GM21515 (cell line): ENCODE measurements around the gene ETV6.
A peak's percentile ranks its signal among the peaks of the same experiment; 100 is the strongest.

ENCODE experiments used
- ATAC-seq: cut with Tn5 transposase; IDR thresholded peaks from one replicate; pipeline ENCODE4 v1.9.1; 2021; ENCODE audit not compliant: unreplicated experiment

The ETV6 gene

DNA sequence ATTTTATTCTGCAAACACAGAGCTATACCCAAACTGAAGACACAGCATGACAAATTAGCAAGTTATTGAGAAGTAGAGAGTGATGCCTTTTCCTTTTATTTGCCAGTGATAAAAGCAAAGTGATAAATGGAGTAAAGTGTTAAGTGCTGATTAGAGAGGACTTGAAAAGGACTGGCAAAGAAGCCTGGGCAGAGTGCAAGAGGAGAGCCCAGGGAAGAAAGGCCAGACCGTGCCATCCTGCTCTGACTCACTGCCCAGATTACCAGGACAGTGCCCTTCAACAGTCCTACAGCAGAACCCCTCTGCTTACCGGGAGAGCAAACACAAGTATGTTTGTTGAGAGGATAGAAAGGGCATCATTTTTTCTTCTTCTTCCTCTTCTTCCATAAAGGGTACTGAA, 106.5 kb downstream of the ETV6 start:
- no peak for ATAC-seq

GRCh38 chr12:11756523-11756922, 107.0 kb downstream of the ETV6 start:
- ATAC-seq, result no peak

DNA sequence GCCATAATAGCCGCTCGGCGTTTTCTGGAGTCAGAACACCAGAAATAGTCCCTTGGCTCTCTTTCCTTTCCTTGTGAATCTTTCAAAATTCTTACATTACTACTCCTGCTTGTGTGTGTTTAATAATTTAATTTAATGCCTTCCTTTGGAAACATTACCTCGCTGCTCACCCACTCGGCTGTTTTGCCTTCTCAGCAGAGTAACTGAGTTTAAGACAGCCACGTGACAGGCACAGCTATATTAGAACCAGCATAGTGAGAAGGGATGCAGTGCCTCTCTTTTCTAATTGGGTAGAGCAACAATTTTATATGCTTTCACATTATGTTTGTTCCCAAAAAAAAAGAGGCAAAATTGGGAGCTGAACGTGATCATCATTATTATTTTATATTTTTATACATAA, 107.6 kb downstream of the ETV6 start:
- no peak for ATAC-seq

DNA sequence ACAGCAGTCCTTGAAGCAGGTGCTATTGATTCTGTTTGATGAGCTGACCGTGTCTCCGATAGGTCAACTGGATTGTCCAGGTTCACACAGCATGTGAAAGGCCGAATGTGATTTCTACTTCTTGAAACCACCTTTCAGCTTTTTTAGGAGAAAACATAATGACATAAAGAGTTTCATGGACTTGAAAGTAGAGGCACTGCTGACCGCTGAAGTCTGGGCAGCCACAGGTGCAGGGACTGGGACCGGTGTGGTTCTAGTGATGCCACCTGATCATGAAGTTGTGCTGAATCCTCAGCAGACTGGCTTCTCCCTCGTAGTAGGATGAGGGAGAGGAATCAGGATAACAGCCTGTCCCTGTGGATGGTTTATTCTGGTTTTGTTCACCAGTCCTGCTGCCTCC, 108.1 kb downstream of the ETV6 start:
- no peak for ATAC-seq

DNA sequence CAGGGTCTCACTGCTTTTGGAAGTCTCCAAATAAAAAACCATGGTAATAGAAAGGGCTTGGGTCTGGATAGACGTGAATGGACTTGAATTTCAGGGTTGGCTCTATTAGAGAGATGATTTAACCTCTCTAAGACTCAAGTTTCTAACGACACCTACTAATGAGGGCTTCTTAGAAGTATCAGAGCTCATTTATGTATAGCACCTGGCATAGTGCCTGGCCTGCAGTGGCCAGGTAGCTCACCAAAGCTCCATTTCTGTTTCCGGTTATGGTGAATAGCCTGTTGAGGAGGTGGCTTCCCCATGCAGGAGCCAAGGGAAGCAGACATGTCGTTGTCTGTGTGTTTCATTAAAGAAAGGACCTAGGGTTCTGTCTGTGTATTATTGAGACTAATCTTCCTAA, 108.6 kb downstream of the ETV6 start:
- ATAC-seq, result no peak

GRCh38 chr12:11758510-11759493, 109.3 kb downstream of the ETV6 start:
- ATAC-seq, result peak; percentile 38

GRCh38 chr12:11759494-11759878, 110.0 kb downstream of the ETV6 start:
- no peak for ATAC-seq

DNA sequence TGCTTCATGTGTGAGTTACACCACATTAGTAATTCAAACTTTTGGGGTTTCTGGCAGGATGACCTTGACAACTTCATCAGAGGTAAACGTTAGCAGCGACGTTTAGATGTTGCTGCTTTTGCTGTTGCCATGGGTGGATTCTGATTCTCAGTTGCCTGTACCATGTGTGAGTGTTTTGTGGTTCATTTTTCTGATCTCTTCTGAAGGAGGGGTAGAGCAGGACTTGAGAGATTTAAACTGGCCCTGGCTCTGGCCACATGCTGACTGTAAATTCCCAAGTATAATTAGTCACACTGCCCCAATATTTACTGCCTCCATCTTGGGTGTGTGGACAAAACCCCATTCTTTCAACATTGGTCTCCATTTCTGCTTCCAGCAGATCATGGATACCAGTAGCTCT, 110.4 kb downstream of the ETV6 start:
- ATAC-seq, result no peak

DNA sequence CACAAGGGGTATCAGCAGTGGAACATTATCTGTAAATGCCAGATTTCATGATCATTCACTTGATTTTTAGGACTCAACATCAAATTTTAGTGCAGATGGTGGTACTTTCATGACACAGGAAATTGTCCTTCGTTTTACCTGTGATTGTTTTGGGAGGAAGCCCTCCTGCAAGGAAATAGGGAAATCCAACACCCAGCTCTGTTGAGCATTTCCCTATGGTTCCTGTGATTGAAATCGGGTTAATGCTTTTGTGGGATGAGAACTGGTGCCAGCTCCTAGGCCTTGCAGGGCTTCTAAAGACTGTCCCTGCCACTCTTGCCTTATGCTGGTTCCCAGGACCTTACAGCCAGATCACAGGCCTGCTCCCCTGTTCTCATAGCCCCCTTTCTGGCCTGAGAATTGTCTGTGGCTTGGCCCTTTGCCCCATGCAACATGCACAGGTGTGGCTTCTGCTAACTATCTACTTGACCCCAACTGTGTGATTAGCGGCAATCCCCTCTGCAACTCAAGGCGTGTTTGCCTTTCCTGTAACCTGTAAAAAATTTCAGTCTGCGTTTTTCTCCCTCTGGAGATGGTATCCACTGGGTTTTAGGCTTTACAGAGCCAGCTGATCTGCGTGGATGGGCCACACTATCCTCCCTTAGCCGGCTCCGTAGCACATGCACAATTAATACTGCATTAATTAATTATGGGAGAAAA, 112.5 kb downstream of the ETV6 start:
- ATAC-seq, result peak; percentile 47

DNA sequence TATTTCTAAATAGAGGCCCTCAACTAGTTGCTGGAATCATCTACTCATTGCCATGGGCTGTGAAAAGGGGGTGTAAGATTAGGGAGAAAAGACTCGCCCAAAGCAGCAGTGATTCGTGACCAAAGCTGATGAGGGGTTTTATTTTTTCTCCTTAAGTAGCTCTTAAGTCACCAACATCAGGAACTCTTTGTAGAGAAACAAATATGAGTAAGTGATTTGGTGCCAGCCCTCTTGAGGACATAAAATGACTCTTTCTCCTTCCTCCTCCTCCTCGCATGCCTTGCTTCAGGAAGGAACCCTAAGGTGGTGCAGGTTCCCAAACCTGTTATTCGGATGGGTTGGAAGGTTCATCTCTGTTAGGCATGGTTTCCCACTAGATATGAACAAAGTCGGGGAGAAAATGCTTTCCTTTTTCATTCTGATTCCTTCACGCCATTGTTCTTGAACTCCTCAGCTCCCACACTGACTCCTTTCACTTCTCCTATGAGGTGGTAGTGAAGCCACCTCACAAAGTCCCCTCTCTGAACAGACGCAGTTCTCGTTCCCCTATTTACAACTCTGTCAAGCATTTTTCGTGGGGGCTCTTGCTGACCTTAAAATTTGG, 113.4 kb downstream of the ETV6 start:
- no peak for ATAC-seq

- ATAC-seq, result no peak
Observed at GRCh38 chr12:11763760-11764520, 114.5 kb downstream of the ETV6 start.

DNA sequence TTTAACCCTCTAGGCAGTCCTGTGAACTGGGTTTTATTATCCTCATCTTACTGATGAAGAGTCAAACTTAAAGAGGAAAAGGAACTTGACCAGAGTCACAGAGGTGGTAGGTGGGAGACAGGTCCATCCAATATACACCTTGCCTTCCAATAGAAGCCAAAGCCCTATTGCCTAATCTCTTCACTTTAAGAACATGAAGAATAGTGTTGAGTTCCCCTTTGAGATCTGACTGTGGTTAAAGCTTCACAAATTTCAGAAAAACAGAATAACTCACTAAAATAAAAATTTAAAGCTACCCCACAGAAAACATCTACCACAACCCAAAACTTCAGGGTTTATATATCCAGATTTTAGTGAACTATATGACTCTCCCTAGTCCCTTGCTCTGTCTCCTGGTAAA, 115.4 kb downstream of the ETV6 start:
- no peak for ATAC-seq

DNA sequence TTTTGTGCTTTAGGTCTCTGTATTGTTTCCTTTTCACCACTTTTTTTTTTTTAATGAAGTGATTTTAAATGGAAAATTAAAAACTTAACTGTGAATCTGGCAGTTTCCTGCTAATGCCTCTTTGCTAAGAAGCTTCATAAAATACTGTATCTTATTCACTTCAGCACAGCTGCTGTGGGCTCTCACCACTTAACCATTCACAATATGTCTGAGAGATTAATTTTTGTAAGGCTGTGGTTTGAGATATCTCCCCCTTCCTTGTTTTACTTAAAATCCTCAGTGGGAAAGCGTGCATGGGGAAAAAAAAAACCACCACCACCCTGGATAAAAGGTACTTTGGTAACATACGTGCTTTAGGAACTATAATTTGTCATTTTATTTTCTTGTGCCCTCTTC, 115.9 kb downstream of the ETV6 start:
- no peak for ATAC-seq

- ATAC-seq, result peak; percentile 66
Observed at GRCh38 chr12:11765817-11766794, 116.6 kb downstream of the ETV6 start.

DNA sequence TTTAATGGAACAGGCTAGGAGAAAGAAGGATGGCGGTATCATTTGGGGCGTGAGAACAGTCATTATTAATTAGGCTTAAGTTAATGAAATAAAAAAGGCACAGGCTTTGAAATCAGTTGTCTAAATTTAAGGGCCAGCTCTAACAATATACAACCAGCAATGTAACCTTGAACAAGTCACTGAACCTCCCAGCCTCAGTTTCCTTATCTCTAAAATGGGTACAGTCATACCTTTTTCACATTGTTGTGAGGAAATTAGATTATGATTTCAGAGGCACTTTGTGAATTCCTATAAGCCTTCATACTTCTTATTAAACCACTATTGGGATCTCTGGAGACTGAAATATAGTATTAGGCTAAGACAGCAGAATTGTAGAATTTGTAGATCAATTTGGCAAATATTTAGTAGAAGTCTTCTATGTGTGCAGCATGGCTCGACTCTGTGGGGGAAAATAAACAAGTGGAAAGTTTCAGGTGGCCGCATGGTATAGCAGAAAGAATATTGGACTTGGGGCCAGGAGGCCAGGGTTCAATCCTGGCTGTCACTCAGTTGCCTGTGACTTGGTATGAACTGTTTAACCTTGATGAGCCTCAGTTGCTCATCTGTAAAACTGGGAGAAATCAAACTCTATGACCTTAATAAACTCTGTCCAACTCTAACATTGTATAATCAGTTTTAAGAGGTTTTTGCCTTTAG, 117.7 kb downstream of the ETV6 start:
- no peak for ATAC-seq

DNA sequence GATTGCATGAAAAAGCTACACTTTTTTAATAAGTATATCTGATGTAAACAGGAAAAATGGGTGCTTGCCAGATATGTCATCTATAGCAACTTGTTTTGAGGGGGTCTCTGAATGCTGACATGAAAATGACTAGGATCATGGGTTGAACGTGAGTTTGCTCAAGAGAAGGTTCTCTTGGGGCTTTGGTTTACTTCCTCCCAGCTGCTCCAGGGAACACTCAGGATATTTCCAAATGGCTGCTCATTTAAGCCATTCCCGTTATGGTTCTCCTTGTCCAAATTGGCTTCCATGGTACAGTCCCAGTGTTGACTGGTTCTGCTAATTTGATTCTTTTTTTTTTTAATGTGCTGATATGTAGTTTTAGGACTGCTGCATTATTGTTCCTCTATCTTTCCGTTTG, 118.3 kb downstream of the ETV6 start:
- ATAC-seq, result no peak

- no peak for ATAC-seq
Observed at GRCh38 chr12:11768233-11768965, 118.9 kb downstream of the ETV6 start.

DNA sequence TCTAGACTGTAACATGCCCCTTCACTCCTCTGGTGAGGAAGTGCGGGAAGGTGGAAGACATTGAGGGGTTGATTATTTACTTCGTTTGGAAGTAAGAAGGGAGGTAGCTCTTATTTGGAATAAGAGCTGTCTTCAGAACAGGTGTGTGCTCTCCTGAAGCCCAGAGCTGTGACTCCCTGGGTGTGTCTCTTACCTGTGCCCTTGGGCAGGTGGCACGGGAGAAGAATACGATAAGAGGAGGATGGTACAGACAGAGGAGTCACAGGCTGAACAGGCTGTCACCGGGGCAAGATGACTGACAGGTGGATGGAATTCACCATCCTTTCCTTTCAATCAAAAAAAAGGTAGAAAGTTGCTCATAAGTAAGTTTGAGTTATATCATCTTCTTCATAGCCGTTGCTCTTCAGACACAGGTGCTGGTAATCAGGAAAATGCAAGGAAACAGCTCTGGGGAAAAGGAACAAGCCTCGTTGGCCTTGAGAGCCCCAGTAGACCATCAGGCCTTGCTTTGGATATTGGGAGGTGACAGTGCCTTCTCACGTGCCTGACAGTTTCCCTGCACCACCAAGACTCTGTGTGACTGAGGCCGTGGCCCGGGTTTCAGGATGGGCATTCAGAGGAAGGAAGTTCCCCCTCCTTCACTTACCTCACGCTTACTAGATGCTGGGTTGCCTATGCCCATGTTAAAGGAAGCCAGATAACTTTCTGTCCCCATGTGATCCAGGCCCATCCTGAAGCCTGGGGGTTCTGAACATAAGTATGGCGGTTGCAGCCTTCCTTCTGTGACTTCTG, 120.4 kb downstream of the ETV6 start:
- ATAC-seq, result no peak
